Liver (tissue), 9 donors: ENCODE measurements around the gene C5. TPM values are rescaled to one million over a fixed set of nuclear protein-coding genes. Genes with fewer than 3 reads are reported as not detected.

Experiments used
- DNase-seq: peaks from one replicate; pipeline ENCODE4 v3.0.0-alpha.2; 2017; ENCODE audit warnings: low spot score
- H3K27ac ChIP-seq, 2 donors: one replicate each; pipeline ENCODE4 v1.7.0; 2013; ENCODE audit warnings: inconsistent platforms in 2 of 2, low read length in 2 of 2, control low read depth in 1 of 2, low read depth in 1 of 2, mild to moderate bottlenecking in 1 of 2
- H3K27me3 ChIP-seq, 4 donors: one replicate each; pipeline versions ENCODE4 v1.6.1 to v1.7.0; 2013; ENCODE audit warnings: low read length in 3 of 4, inconsistent platforms in 1 of 4, mild to moderate bottlenecking in 1 of 4, moderate library complexity in 1 of 4; ENCODE audit not compliant: control insufficient read depth in 4 of 4, insufficient read depth in 4 of 4
- H3K36me3 ChIP-seq, 4 donors: one replicate each; pipeline versions ENCODE4 v1.6.1 to v1.7.0; 2013; ENCODE audit warnings: low read length in 3 of 4, mild to moderate bottlenecking in 3 of 4, low read depth in 1 of 4, moderate library complexity in 1 of 4; ENCODE audit not compliant: control insufficient read depth in 4 of 4, insufficient read depth in 3 of 4
- H3K4me1 ChIP-seq, 4 donors: one replicate each; pipeline versions ENCODE4 v1.6.1 to v1.7.0; 2013; ENCODE audit warnings: low read length in 3 of 4, mild to moderate bottlenecking in 3 of 4, moderate library complexity in 1 of 4; ENCODE audit not compliant: control insufficient read depth in 4 of 4, insufficient read depth in 4 of 4
- H3K4me3 ChIP-seq, 3 donors: one replicate each; pipeline versions ENCODE4 v1.6.1 to v1.7.0; 2013; ENCODE audit warnings: low read length in 3 of 3, control low read depth in 1 of 3, low read depth in 1 of 3, mild to moderate bottlenecking in 1 of 3
- H3K9ac ChIP-seq, 2 donors: one replicate each; pipeline ENCODE4 v1.7.0; 2013; ENCODE audit warnings: low read length in 2 of 2, mild to moderate bottlenecking in 2 of 2, moderate library complexity in 2 of 2, control low read depth in 1 of 2, low read depth in 1 of 2
- H3K9me3 ChIP-seq, 4 donors: one replicate each; pipeline versions ENCODE4 v1.6.1 to v1.7.0; 2013; ENCODE audit warnings: low read length in 3 of 4; ENCODE audit not compliant: control insufficient read depth in 4 of 4
- EGR1 ChIP-seq, 2 donors: IDR thresholded peaks; 2 replicates each; pipeline ENCODE4 v1.6.1; 2016 to 2018; ENCODE audit warnings: antibody characterized with exemption in 2 of 2, low read depth in 2 of 2
- FOXA1 ChIP-seq: IDR thresholded peaks from 2 replicates; pipeline ENCODE4 v1.6.1; 2016; ENCODE audit warnings: antibody characterized with exemption
- HNF4A ChIP-seq, 2 donors: conservative IDR thresholded peaks; 2 replicates each; pipeline ENCODE4 v1.6.1; 2016; ENCODE audit warnings: antibody characterized with exemption in 2 of 2, mild to moderate bottlenecking in 2 of 2
- HNF4G ChIP-seq: IDR thresholded peaks from 2 replicates; pipeline ENCODE4 v1.6.1; 2016; ENCODE audit warnings: antibody characterized with exemption
- JUND ChIP-seq, 2 donors: IDR thresholded peaks; 2 replicates each; pipeline ENCODE4 v1.6.1; 2016; ENCODE audit warnings: antibody characterized with exemption in 2 of 2
- NR2F2 ChIP-seq: IDR thresholded peaks from 2 replicates; pipeline ENCODE4 v1.6.1; 2016; ENCODE audit warnings: antibody characterized with exemption
- RAD21 ChIP-seq, 2 donors: IDR thresholded peaks; 2 replicates each; pipeline ENCODE4 v1.6.1; 2016; ENCODE audit warnings: antibody characterized with exemption in 2 of 2, mild to moderate bottlenecking in 2 of 2
- RXRA ChIP-seq, 2 donors: IDR thresholded peaks; 2 replicates each; pipeline ENCODE4 v1.6.1; 2017 to 2018; ENCODE audit warnings: antibody characterized with exemption in 2 of 2, mild to moderate bottlenecking in 1 of 2
- TAF1 ChIP-seq: conservative IDR thresholded peaks from 2 replicates; pipeline ENCODE4 v1.6.1; 2016; ENCODE audit warnings: antibody characterized with exemption, mild to moderate bottlenecking
- YY1 ChIP-seq: IDR thresholded peaks from 2 replicates; pipeline ENCODE4 v1.6.1; 2016; ENCODE audit warnings: antibody characterized with exemption, mild to moderate bottlenecking
- WGBS: extraction: QIAGEN DNeasy Blood & Tissue Kit; methylation state at CpG from one replicate; pipeline ENCODE4 v1.1.7; 2013; 5-methylcytosine and 5-hydroxymethylcytosine counted together
- polyA plus RNA-seq, 2 donors: library from polyadenylated mRNA; stranded (reverse) in 1 of 2; unstranded in 1 of 2; fragments of 200-250 nt in 1 of 2; fragments of >200 nt in 1 of 2; fragmentation: Nextera tagmentation in 1 of 2; extraction: Ambion mirVana in 1 of 2; gene quantifications; one replicate each; pipeline versions ENCODE4 v1.2.1 to v1.2.3, GENCODE V29; 2013 to 2015
- total RNA-seq, 2 donors: library from RNA; depleted of rRNA; stranded (reverse); fragments of >200 nt; gene quantifications; one replicate each; pipeline ENCODE4 v1.2.3, GENCODE V29; 2014
- TF ChIP-seq, protein P1 (sequence below): IDR thresholded peaks from 2 replicates; pipeline ENCODE4 v1.6.1; 2016; ENCODE audit warnings: antibody characterized with exemption, mild to moderate bottlenecking
- TF ChIP-seq, protein P2 (sequence below): IDR thresholded peaks from 2 replicates; pipeline ENCODE4 v1.6.1; 2016; ENCODE audit warnings: antibody characterized with exemption
- donor health status: healthy.
- donor health status: healthy.
- donor health status: healthy.
- donor health status: healthy.
- donor health status: healthy.

C5 gene
- total and polyA plus RNA-seq, 4 donors, result 127 to 485 (median 361) TPM

DNA sequence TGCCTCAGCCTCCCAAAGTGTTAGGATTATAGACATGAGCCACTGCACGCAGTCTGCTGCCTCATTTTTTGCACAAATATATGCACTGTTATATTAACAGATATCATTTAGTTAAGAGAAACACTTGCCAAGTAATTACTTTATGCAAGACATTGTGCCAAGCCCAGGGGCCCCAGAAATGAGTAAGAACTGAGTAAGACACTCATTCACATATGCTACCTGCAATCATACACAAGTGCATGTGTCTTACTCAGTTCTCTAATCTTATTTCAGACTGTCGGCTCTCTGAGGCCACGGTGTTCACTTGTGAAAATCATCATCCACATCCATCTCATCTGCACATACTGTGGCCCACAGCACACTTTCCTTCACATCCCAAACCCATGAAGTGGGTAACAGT is 139.4 kb downstream of the C5 start:
- 94% methylated on average over 3 of the region's 3 CpGs for WGBS
- TF ChIP-seq FOXA1 (no peak), TAF1 (no peak), HNF4G (no peak), YY1 (no peak), RXRA (IDR thresholded peaks at IDR 0.05) (no peak), HNF4A (conservative IDR thresholded peaks at IDR 0.05) (no peak), JUND (IDR thresholded peaks at IDR 0.05) (no peak), NR2F2 (no peak), RAD21 (IDR thresholded peaks at IDR 0.05) (no peak), EGR1 (IDR thresholded peaks at IDR 0.05; ENCODE audit: low read depth in 2 of 2) (no peak)
- TF ChIP-seq, protein P1, sequence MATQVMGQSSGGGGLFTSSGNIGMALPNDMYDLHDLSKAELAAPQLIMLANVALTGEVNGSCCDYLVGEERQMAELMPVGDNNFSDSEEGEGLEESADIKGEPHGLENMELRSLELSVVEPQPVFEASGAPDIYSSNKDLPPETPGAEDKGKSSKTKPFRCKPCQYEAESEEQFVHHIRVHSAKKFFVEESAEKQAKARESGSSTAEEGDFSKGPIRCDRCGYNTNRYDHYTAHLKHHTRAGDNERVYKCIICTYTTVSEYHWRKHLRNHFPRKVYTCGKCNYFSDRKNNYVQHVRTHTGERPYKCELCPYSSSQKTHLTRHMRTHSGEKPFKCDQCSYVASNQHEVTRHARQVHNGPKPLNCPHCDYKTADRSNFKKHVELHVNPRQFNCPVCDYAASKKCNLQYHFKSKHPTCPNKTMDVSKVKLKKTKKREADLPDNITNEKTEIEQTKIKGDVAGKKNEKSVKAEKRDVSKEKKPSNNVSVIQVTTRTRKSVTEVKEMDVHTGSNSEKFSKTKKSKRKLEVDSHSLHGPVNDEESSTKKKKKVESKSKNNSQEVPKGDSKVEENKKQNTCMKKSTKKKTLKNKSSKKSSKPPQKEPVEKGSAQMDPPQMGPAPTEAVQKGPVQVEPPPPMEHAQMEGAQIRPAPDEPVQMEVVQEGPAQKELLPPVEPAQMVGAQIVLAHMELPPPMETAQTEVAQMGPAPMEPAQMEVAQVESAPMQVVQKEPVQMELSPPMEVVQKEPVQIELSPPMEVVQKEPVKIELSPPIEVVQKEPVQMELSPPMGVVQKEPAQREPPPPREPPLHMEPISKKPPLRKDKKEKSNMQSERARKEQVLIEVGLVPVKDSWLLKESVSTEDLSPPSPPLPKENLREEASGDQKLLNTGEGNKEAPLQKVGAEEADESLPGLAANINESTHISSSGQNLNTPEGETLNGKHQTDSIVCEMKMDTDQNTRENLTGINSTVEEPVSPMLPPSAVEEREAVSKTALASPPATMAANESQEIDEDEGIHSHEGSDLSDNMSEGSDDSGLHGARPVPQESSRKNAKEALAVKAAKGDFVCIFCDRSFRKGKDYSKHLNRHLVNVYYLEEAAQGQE, result no peak
- TF ChIP-seq, protein P2, sequence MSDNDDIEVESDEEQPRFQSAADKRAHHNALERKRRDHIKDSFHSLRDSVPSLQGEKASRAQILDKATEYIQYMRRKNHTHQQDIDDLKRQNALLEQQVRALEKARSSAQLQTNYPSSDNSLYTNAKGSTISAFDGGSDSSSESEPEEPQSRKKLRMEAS, result no peak
- Histone ChIP-seq H3K4me3 (no peak overlapping the region), H3K27ac (no peak overlapping the region), H3K9ac (no peak overlapping the region), H3K9me3 (no peaks in the 10 kb centered on the region), H3K27me3 (no peaks in the 10 kb centered on the region), H3K4me1 (no peaks in the 10 kb centered on the region), H3K36me3 (peaks cover 0 to 4% (median 0%) of the 10 kb centered on the region in 4 donors)
- no peak for DNase-seq

- Histone ChIP-seq H3K4me1 (no peaks in the 10 kb centered on the region), H3K9me3 (no peaks in the 10 kb centered on the region), H3K27ac (no peak overlapping the region), H3K27me3 (no peaks in the 10 kb centered on the region), H3K9ac (no peak overlapping the region), H3K36me3 (peaks cover 0 to 4% (median 0%) of the 10 kb centered on the region in 4 donors), H3K4me3 (no peak overlapping the region)
- TF ChIP-seq HNF4G (no peak), FOXA1 (no peak), HNF4A (conservative IDR thresholded peaks at IDR 0.05) (no peak)
- TF ChIP-seq, protein P1, result no peak
- no peak for DNase-seq
- WGBS, result 85% methylated on average over 5 of the region's 5 CpGs
These were observed 140.2 kb downstream of the C5 start for GRCh38 chr9:120909904-120910303.
